ENCODE results near the gene RPTOR.

DNA sequence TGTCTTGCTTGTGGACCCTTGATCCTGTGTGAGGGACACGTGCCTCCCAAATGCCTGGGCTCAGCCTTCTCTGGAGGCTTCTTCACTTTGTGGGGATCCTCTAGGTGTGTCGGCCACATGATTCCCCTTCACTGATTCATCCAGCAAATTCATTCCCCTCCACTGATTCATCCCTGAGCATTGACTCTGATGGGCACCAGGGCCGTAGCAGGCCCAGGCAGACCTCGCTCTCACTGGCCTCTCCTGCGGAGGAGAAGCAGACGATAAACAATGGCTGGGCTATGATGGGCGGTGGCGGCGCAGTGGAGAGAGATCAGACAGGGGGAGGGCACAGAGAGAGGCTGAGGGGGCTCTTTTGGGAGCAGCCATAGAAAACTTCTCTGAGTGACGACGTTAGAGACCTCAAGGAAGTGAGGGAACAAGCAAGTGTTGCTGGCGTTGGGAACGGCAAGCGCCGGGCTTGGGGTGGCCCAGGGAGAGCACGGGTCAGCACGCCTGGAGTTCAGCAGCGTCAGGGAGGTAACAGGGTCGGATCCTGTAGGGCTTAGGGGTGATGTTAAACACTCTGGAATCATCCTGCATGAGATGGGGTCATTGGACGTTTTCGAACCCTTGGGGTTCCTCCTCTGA, 17.5 kb upstream of the RPTOR start:
- TF ChIP-seq, protein P1, sequence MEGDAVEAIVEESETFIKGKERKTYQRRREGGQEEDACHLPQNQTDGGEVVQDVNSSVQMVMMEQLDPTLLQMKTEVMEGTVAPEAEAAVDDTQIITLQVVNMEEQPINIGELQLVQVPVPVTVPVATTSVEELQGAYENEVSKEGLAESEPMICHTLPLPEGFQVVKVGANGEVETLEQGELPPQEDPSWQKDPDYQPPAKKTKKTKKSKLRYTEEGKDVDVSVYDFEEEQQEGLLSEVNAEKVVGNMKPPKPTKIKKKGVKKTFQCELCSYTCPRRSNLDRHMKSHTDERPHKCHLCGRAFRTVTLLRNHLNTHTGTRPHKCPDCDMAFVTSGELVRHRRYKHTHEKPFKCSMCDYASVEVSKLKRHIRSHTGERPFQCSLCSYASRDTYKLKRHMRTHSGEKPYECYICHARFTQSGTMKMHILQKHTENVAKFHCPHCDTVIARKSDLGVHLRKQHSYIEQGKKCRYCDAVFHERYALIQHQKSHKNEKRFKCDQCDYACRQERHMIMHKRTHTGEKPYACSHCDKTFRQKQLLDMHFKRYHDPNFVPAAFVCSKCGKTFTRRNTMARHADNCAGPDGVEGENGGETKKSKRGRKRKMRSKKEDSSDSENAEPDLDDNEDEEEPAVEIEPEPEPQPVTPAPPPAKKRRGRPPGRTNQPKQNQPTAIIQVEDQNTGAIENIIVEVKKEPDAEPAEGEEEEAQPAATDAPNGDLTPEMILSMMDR (IDR thresholded peaks at IDR 0.05; ENCODE audit: low read depth, low read length), result no peak
- no peak for TF ChIP-seq EZH2phosphoT487 (IDR thresholded peaks at IDR 0.05; ENCODE audit: low read depth)
